Osteoblast (primary cell): Measurements from ENCODE around the gene SHB. TPM values are rescaled to one million over a fixed set of nuclear protein-coding genes. Genes with fewer than 3 reads are reported as not detected.

ENCODE experiments used
- DNase-seq: peaks from one replicate; pipeline ENCODE4 v3.0.0; 2011; ENCODE audit warnings: low spot score, mixed read lengths; ENCODE audit not compliant: insufficient read length; ENCODE audit errors: missing footprints
- H2AFZ ChIP-seq: 2 replicates; pipeline ENCODE4 v1.6.0; 2011; ENCODE audit warnings: mild to moderate bottlenecking, low read length
- H3K27ac ChIP-seq: 2 replicates; pipeline ENCODE4 v1.5.1; 2011; ENCODE audit warnings: mild to moderate bottlenecking, low read depth, low read length, moderate library complexity
- H3K27me3 ChIP-seq: 2 replicates; pipeline ENCODE4 v1.6.0; 2012; ENCODE audit warnings: mild to moderate bottlenecking, control low read depth, inconsistent platforms, low read length, moderate library complexity; ENCODE audit not compliant: insufficient read depth
- H3K36me3 ChIP-seq: 2 replicates; pipeline ENCODE4 v1.5.1; 2011; ENCODE audit warnings: mild to moderate bottlenecking, low read length, control low read depth, moderate library complexity; ENCODE audit not compliant: insufficient read depth
- H3K4me1 ChIP-seq: 2 replicates; pipeline ENCODE4 v1.5.1; 2011; ENCODE audit warnings: mild to moderate bottlenecking, low read length, control low read depth, moderate library complexity; ENCODE audit not compliant: insufficient read depth
- H3K4me2 ChIP-seq: 2 replicates; pipeline ENCODE4 v1.6.0; 2011; ENCODE audit warnings: mild to moderate bottlenecking, low read length; ENCODE audit not compliant: insufficient read depth
- H3K4me3 ChIP-seq: fragments of 200-600 bp; sonication (generic); 3 replicates; pipeline ENCODE4 v1.5.1; 2012; ENCODE audit warnings: mild to moderate bottlenecking, low read length, inconsistent platforms; ENCODE audit not compliant: insufficient read depth
- H3K79me2 ChIP-seq: 2 replicates; pipeline ENCODE4 v1.6.0; 2012; ENCODE audit warnings: mild to moderate bottlenecking, low read length, control low read depth, inconsistent platforms; ENCODE audit not compliant: insufficient read depth
- H3K9me3 ChIP-seq: 2 replicates; pipeline ENCODE4 v1.5.1; 2011; ENCODE audit warnings: low read depth, low read length, control low read depth
- H4K20me1 ChIP-seq: 2 replicates; pipeline ENCODE4 v1.6.0; 2012; ENCODE audit warnings: mild to moderate bottlenecking, low read length, control low read depth; ENCODE audit not compliant: insufficient read depth
- total RNA-seq: library from RNA; depleted of rRNA; stranded (reverse); fragments of >200 nt; gene quantifications from 2 replicates; pipeline ENCODE4 v1.2.3, GENCODE V29; 2012
- TF ChIP-seq, protein P1 (sequence below): IDR thresholded peaks from 2 replicates; pipeline ENCODE4 v1.5.1; 2011; ENCODE audit warnings: mild to moderate bottlenecking, low read depth, low read length, moderate library complexity; ENCODE audit errors: extremely low read depth

SHB gene
- total RNA-seq, 1 donor, result 9.4 TPM

DNA sequence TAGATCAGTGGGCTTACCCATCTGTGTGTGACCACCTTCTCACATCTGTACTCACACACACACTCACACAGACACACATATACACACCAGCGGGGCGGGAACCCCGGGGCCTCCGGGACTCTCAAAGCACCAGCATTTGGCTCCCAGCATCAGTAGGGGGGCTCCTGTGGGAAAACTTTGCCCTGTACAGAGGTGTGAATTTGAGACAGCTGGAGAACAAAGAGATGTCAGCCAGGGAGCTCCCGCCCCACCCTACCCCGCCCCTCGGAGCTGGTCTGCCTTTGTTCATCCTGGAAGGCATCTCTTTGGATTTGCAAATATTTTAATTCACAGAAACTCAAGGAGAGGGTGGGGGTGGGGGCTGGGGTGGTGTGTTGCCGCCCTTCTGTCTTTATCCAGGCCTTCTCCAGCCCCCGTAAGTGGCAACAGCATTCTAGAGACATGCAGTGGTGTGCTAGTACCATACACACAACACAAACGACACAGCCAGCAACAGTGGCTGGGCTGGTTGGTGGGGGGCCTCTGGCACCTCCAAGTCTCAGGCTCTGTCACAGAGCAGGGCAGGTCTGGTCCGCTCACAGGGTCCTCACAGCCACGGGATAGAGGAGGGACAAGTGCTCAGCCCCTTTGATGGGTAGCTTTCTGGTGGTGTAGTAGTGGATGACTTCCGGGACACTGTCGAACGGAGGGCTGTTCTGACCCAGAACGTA is 149.6 kb downstream of the SHB start:
- DNase-seq, result peak; percentile 45
- no peak overlapping the region for H3K27ac ChIP-seq
- peaks cover 16% of the 10 kb centered on the region for H3K36me3 ChIP-seq
- no peaks in the 10 kb centered on the region for H4K20me1 ChIP-seq
- no peaks in the 10 kb centered on the region for H3K27me3 ChIP-seq
- no peak overlapping the region for H2AFZ ChIP-seq
- H3K4me3 ChIP-seq, result no peak overlapping the region
- no peaks in the 10 kb centered on the region for H3K4me1 ChIP-seq
- no peaks in the 10 kb centered on the region for H3K79me2 ChIP-seq
- H3K9me3 ChIP-seq, result no peaks in the 10 kb centered on the region
- H3K4me2 ChIP-seq, result no peak overlapping the region
- TF ChIP-seq, protein P1, sequence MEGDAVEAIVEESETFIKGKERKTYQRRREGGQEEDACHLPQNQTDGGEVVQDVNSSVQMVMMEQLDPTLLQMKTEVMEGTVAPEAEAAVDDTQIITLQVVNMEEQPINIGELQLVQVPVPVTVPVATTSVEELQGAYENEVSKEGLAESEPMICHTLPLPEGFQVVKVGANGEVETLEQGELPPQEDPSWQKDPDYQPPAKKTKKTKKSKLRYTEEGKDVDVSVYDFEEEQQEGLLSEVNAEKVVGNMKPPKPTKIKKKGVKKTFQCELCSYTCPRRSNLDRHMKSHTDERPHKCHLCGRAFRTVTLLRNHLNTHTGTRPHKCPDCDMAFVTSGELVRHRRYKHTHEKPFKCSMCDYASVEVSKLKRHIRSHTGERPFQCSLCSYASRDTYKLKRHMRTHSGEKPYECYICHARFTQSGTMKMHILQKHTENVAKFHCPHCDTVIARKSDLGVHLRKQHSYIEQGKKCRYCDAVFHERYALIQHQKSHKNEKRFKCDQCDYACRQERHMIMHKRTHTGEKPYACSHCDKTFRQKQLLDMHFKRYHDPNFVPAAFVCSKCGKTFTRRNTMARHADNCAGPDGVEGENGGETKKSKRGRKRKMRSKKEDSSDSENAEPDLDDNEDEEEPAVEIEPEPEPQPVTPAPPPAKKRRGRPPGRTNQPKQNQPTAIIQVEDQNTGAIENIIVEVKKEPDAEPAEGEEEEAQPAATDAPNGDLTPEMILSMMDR, result no peak

DNA sequence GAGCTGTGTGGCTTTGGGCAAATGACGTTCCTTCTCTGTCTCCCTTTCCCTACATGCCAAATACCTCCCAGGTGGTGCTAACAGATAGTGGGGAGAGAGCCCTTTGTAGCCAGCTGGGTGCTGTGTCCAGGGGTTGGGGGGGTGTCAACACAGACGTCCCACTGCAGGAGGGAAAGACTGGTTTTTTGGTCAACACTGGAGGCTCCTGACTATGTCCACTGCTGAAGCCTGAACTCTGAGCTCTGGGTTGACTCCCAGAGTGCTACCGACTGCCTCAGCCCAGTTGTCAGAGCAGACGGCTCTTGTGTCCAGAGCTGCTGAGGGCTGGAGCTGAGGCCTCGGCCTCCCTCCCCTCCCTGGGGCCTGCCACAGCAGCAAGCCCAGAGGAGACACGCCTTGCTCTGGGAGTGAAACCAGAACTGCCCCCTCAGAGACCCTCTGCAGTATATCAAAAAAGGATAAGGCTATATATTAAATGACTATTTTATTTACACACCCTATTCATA is 150.3 kb downstream of the SHB start:
- DNase-seq, result peak; percentile 21
- Histone ChIP-seq H3K27me3 (no peaks in the 10 kb centered on the region), H3K4me3 (no peak overlapping the region), H3K27ac (no peak overlapping the region), H4K20me1 (no peaks in the 10 kb centered on the region), H3K4me2 (no peak overlapping the region), H3K36me3 (peaks cover 16% of the 10 kb centered on the region), H3K79me2 (no peaks in the 10 kb centered on the region), H3K4me1 (no peaks in the 10 kb centered on the region), H3K9me3 (no peaks in the 10 kb centered on the region), H2AFZ (no peak overlapping the region)
- TF ChIP-seq, protein P1, result no peak

DNA sequence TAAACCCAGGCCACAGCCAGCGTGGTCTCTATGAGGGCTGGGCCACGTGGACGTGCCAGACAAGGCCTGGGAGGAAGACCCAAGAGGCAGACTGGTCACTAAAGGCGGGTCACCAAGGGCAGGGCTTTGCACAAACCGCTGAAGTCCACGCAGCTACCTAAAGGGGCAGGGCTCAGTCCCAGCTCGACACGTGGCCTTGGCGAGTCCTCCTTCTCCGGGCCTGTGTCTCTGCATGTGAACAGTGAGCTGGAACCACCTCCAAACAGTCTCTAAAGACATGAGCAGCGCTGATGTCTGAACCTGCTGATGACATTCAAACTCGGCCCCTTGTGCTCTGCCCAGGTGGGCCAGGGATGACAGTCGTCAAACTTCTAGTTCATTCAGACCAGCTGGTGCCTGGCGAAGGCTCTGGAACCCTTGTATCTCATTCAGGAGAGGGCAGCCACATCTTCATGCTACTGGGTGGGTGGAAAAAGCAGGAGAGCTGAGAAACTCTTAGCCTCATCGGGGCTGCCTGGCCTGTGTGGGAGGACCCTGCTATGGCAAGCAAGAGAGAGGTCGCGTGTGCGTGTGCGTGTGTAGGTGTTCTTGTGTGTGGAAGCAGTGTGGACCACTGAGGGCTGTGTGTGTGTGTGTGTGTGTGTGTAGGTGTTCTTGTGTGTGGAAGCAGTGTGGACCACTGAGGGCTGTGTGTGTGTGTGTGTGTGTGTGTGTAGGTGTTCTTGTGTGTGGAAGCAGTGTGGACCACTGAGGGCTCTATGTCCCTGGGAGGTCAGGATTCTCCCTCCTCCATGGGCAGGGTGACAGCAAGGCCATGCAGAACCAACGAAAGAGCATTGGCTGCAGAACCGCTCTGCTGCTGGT is 151.0 kb downstream of the SHB start:
- Histone ChIP-seq H4K20me1 (no peaks in the 10 kb centered on the region), H3K4me1 (no peaks in the 10 kb centered on the region), H3K4me2 (no peak overlapping the region), H3K27me3 (no peaks in the 10 kb centered on the region), H3K79me2 (no peaks in the 10 kb centered on the region), H3K27ac (no peak overlapping the region), H3K4me3 (no peak overlapping the region), H3K9me3 (no peaks in the 10 kb centered on the region), H2AFZ (no peak overlapping the region), H3K36me3 (peaks cover 16% of the 10 kb centered on the region)
- TF ChIP-seq, protein P1, result no peak
- DNase-seq, result peak; percentile 43

- no peak overlapping the region for H3K27ac ChIP-seq
- no peak overlapping the region for H2AFZ ChIP-seq
- H3K27me3 ChIP-seq, result no peaks in the 10 kb centered on the region
- TF ChIP-seq, protein P1, result no peak
- H3K36me3 ChIP-seq, result peaks cover 16% of the 10 kb centered on the region
- no peaks in the 10 kb centered on the region for H4K20me1 ChIP-seq
- H3K79me2 ChIP-seq, result no peaks in the 10 kb centered on the region
- no peak overlapping the region for H3K4me3 ChIP-seq
- no peak overlapping the region for H3K4me2 ChIP-seq
- no peaks in the 10 kb centered on the region for H3K9me3 ChIP-seq
- peak; percentile 79 for DNase-seq
- no peaks in the 10 kb centered on the region for H3K4me1 ChIP-seq
Observed at GRCh38 chr9:37917313-37917731, 151.7 kb downstream of the SHB start.
